CD14-positive monocyte (primary cell): ENCODE data around the gene VASN. TPM values are rescaled to one million over a fixed set of nuclear protein-coding genes. Genes with fewer than 3 reads are reported as not detected.

Experiments
- DNase-seq, 3 donors: peaks; one replicate each; pipeline ENCODE4 v3.0.0-alpha.2; 2011 to 2022
- H2AFZ ChIP-seq: 2 replicates; pipeline ENCODE4 v1.6.0; 2012; ENCODE audit warnings: mild to moderate bottlenecking, low read depth, low read length, inconsistent platforms; ENCODE audit not compliant: insufficient read depth, poor library complexity, severe bottlenecking
- H3K27ac ChIP-seq, 2 donors: 1 replicate in 1 of 2; 2 replicates in 1 of 2; pipeline ENCODE4 v1.5.1; 2012 to 2013; ENCODE audit warnings: low read length in 2 of 2, control low read depth in 1 of 2, inconsistent platforms in 1 of 2, low read depth in 1 of 2, mild to moderate bottlenecking in 1 of 2
- H3K27me3 ChIP-seq, 2 donors: one replicate each; pipeline versions ENCODE4 v1.6.0 to v1.6.1; 2011 to 2013; ENCODE audit warnings: low read length in 2 of 2; ENCODE audit not compliant: control insufficient read depth in 2 of 2, insufficient read depth in 2 of 2
- H3K36me3 ChIP-seq, 2 donors: replicated peaks in 1 of 2; 1 replicate in 1 of 2; 2 replicates in 1 of 2; pipeline versions ENCODE4 v1.5.1 to v1.6.1; 2012 to 2013; ENCODE audit warnings: low read length in 2 of 2, control low read depth in 1 of 2, inconsistent platforms in 1 of 2, mild to moderate bottlenecking in 1 of 2; ENCODE audit not compliant: insufficient read depth in 2 of 2, control insufficient read depth in 1 of 2
- H3K4me1 ChIP-seq, 2 donors: 1 replicate in 1 of 2; 2 replicates in 1 of 2; pipeline versions ENCODE4 v1.5.1 to v1.6.1; 2012 to 2013; ENCODE audit warnings: low read length in 2 of 2, control low read depth in 1 of 2, inconsistent platforms in 1 of 2, mild to moderate bottlenecking in 1 of 2, moderate library complexity in 1 of 2; ENCODE audit not compliant: insufficient read depth in 2 of 2, control insufficient read depth in 1 of 2
- H3K4me2 ChIP-seq: replicated peaks from 2 replicates; pipeline ENCODE3; 2012; ENCODE audit warnings: low read length, moderate library complexity, mild to moderate bottlenecking; ENCODE audit not compliant: poor library complexity, severe bottlenecking; ENCODE audit errors: extremely low read depth
- H3K4me3 ChIP-seq, 3 experiments: fragments of 200-600 bp in 1 of 3; sonication (generic) in 1 of 3; replicated peaks in 1 of 3; 1 replicate in 2 of 3; 2 replicates in 1 of 3; pipeline ENCODE4 v1.5.1; 2011 to 2013; ENCODE audit warnings: low read length in 3 of 3, mild to moderate bottlenecking in 3 of 3, control low read depth in 2 of 3, low read depth in 2 of 3, inconsistent platforms in 1 of 3, moderate library complexity in 1 of 3
- H3K79me2 ChIP-seq: 2 replicates; pipeline ENCODE4 v1.6.0; 2012; ENCODE audit warnings: mild to moderate bottlenecking, control low read depth, inconsistent platforms, low read length, moderate library complexity; ENCODE audit not compliant: insufficient read depth
- H3K9ac ChIP-seq: 2 replicates; pipeline ENCODE4 v1.6.0; 2017; ENCODE audit warnings: low read length, mild to moderate bottlenecking; ENCODE audit not compliant: insufficient read depth, poor library complexity, severe bottlenecking
- H3K9me3 ChIP-seq, 2 donors: replicated peaks in 1 of 2; 1 replicate in 1 of 2; 2 replicates in 1 of 2; pipeline versions ENCODE4 v1.5.1 to v1.6.1; 2012 to 2013; ENCODE audit warnings: low read length in 2 of 2, control low read depth in 1 of 2; ENCODE audit not compliant: control insufficient read depth in 1 of 2, insufficient read depth in 1 of 2
- H4K20me1 ChIP-seq: 2 replicates; pipeline ENCODE4 v1.6.0; 2012; ENCODE audit warnings: mild to moderate bottlenecking, low read length, control low read depth, moderate library complexity; ENCODE audit not compliant: insufficient read depth
- H3K27ac Mint-ChIP-seq, 7 donors: one replicate each; pipeline ENCODE4 v1.8.0; 2020; ENCODE audit warnings: mild to moderate bottlenecking in 7 of 7, mixed read lengths in 7 of 7, moderate library complexity in 6 of 7, inconsistent platforms in 2 of 7
- H3K27me3 Mint-ChIP-seq, 3 donors: one replicate each; pipeline ENCODE4 v1.8.0; 2021 to 2022; ENCODE audit warnings: low read depth in 3 of 3, mild to moderate bottlenecking in 3 of 3, mixed read lengths in 3 of 3, moderate library complexity in 3 of 3, inconsistent platforms in 1 of 3
- H3K36me3 Mint-ChIP-seq, 2 donors: one replicate each; pipeline ENCODE4 v1.8.0; 2020; ENCODE audit warnings: mixed read lengths in 2 of 2, inconsistent platforms in 1 of 2, mild to moderate bottlenecking in 1 of 2
- H3K4me1 Mint-ChIP-seq: one replicate; pipeline ENCODE4 v1.8.0; 2020; ENCODE audit warnings: mild to moderate bottlenecking, mixed read lengths
- H3K4me3 Mint-ChIP-seq, 2 donors: one replicate each; pipeline ENCODE4 v1.8.0; 2020; ENCODE audit warnings: mild to moderate bottlenecking in 2 of 2, mixed read lengths in 2 of 2, moderate library complexity in 1 of 2
- H3K9me3 Mint-ChIP-seq, 7 donors: one replicate each; pipeline ENCODE4 v1.8.0; 2020 to 2022; ENCODE audit warnings: mixed read lengths in 7 of 7, mild to moderate bottlenecking in 6 of 7, moderate library complexity in 6 of 7, inconsistent platforms in 2 of 7
- WGBS: methylation state at CpG from one replicate; pipeline ENCODE4 v1.1.5; 2013; ENCODE audit warnings: missing lambda C conversion rate; ENCODE audit not compliant: insufficient coverage; 5-methylcytosine and 5-hydroxymethylcytosine counted together
- intact Hi-C, 2 donors: fragments of 100-400 bp; cut with micrococcal nuclease; formaldehyde crosslinking; loops; one replicate each; pipeline versions ENCODE4 v1.15.0 to v1.15.1; 2023
- polyA plus RNA-seq, 3 donors: library from polyadenylated mRNA; depleted of rRNA in 1 of 3; unstranded in 2 of 3; stranded (reverse) in 1 of 3; fragments of 300-500 nt in 2 of 3; fragments of >200 nt in 1 of 3; fragmentation: Illumina TruSeq in 2 of 3; gene quantifications; 1 replicate in 2 of 3; 2 replicates in 1 of 3; pipeline ENCODE4 v1.2.3, GENCODE V29; 2012 to 2021
- TF ChIP-seq, protein P1 (sequence below): fragments of 200-600 bp; IDR thresholded peaks from one replicate; pipeline ENCODE4 v1.8.0; 2022; ENCODE audit warnings: antibody characterized with exemption, mild to moderate bottlenecking

VASN gene
- polyA plus RNA-seq, 3 donors, result 0.03 TPM; not detected in 2

- TF ChIP-seq, protein P1, sequence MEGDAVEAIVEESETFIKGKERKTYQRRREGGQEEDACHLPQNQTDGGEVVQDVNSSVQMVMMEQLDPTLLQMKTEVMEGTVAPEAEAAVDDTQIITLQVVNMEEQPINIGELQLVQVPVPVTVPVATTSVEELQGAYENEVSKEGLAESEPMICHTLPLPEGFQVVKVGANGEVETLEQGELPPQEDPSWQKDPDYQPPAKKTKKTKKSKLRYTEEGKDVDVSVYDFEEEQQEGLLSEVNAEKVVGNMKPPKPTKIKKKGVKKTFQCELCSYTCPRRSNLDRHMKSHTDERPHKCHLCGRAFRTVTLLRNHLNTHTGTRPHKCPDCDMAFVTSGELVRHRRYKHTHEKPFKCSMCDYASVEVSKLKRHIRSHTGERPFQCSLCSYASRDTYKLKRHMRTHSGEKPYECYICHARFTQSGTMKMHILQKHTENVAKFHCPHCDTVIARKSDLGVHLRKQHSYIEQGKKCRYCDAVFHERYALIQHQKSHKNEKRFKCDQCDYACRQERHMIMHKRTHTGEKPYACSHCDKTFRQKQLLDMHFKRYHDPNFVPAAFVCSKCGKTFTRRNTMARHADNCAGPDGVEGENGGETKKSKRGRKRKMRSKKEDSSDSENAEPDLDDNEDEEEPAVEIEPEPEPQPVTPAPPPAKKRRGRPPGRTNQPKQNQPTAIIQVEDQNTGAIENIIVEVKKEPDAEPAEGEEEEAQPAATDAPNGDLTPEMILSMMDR, result no peak
- Histone ChIP-seq H3K27me3 (no peaks in the 10 kb centered on the region), H3K9ac (no peak overlapping the region), H2AFZ (no peak overlapping the region), H3K4me1 (peaks cover 50 to 61% of the 10 kb centered on the region in 2 donors), H3K79me2 (peaks cover 15% of the 10 kb centered on the region), H3K27ac (no peak overlapping the region), H3K9me3 (no peaks in the 10 kb centered on the region), H4K20me1 (peaks cover 18% of the 10 kb centered on the region), H3K4me2 (no peak overlapping the region), H3K4me3 (no peak overlapping the region), H3K36me3 (no peaks in the 10 kb centered on the region)
- WGBS, result 100% methylated on average over 4 of the region's 7 CpGs
- Mint-ChIP-seq H3K4me3 (no peak overlapping the region), H3K27me3 (no peaks in the 10 kb centered on the region), H3K27ac (peak overlapping the region in 3 of 7 donors; percentile 30 to 98 (median 95)), H3K4me1 (peaks cover 56% of the 10 kb centered on the region), H3K36me3 (peaks cover 3 to 10% of the 10 kb centered on the region in 2 donors), H3K9me3 (no peaks in the 10 kb centered on the region)
- DNase-seq, result no peak
- intact Hi-C loops, result loop anchor here in 1 of 2 donors (5.0 kb wide), 2 partner anchors 58 to 198 kb away; partner anchors contain the start of gene HMOX2
Measured at GRCh38 chr16:4419402-4419959, 47.8 kb downstream of the VASN start.

GRCh38 chr16:4420505-4421105 is 49.0 kb downstream of the VASN start:
- no peaks in the 10 kb centered on the region for H3K9me3 ChIP-seq
- peaks cover 46 to 56% of the 10 kb centered on the region in 2 donors for H3K4me1 ChIP-seq
- H3K9ac ChIP-seq, result no peak overlapping the region
- no peaks in the 10 kb centered on the region for H3K27me3 Mint-ChIP-seq
- H3K4me1 Mint-ChIP-seq, result peaks cover 53% of the 10 kb centered on the region
- peaks cover 8% of the 10 kb centered on the region for H3K79me2 ChIP-seq
- peak; percentile 39 to 73 (median 45) for DNase-seq
- 76% methylated on average over 4 of the region's 8 CpGs for WGBS
- H3K27me3 ChIP-seq, result no peaks in the 10 kb centered on the region
- peaks cover 0 to 2% of the 10 kb centered on the region in 2 donors for H3K36me3 Mint-ChIP-seq
- no peaks in the 10 kb centered on the region for H3K36me3 ChIP-seq
- no peaks in the 10 kb centered on the region for H3K9me3 Mint-ChIP-seq
- peak overlapping the region; percentile 50 to 59 for H3K4me3 Mint-ChIP-seq
- intact Hi-C loops, result no loop called here
- peak overlapping the region in 1 of 3 experiments; percentile 24 for H3K4me3 ChIP-seq
- H3K4me2 ChIP-seq, result peak overlapping the region; percentile 35
- peak overlapping the region; percentile 83 to 98 (median 91) for H3K27ac Mint-ChIP-seq
- peak overlapping the region; percentile 56 to 65 for H3K27ac ChIP-seq
- H4K20me1 ChIP-seq, result peaks cover 7% of the 10 kb centered on the region
- TF ChIP-seq, protein P1, result no peak
- peak overlapping the region; percentile 38 for H2AFZ ChIP-seq
